Germinal center (tissue), 1 donor: ENCODE data around the gene LRRC49.
"Not testable (repeated sequence)": the region's sequence is repeated elsewhere in the genome, so short reads cannot be mapped to it uniquely, and the experiment has no call there.

Experiments used
- DNase-seq: peaks from one replicate; pipeline ENCODE4 v3.0.0; 2012; ENCODE audit warnings: mixed read lengths, low spot score

The LRRC49 gene

DNA sequence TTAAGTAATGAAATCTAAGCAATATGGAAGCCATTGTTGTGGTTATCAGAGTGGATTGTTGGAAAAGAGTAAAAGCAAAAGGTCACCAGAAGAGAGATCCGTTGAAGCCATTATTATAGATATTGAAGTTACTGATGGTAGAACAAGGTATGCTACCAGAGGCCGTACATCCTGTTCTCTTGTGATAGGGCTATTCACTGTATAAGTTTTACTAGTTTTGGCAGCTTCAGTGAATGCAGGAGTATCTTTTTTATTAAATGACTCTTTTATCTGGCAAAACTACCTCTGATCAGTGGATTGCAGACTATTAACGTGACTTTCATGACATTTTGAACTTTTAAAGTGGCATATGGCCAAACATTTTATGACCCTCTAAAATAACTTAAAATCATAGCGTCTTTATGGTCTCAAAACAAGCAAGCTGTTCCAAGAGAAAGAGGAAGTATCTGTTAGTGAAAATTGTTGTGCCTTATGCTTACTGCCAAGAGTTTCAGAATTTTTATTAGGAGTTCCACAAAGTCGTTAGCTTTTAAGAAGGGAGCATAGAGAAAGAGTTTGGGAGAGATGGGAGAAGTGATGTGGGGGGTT lies 102.9 kb downstream of the LRRC49 start:
- no peak for DNase-seq

DNA sequence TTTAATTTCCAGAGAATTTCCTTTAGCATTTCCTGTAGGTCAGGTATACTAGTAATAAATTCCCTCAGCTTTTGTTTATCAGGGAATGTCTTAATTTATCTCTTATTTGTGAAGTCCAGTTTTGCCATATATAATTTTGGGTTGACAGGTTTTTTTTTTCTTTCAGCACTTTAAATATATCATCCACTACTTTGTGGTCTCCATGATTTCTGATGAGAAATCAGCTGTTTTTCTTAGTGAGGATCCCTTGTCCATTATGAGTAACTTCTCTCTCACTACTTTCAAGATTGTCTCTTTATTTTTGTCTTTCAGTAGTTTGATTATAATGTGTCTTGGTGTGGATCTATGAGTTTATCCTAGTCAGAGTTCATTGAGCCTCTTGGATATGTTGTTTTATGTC lies 105.7 kb downstream of the LRRC49 start:
- DNase-seq, result no peak

DNA sequence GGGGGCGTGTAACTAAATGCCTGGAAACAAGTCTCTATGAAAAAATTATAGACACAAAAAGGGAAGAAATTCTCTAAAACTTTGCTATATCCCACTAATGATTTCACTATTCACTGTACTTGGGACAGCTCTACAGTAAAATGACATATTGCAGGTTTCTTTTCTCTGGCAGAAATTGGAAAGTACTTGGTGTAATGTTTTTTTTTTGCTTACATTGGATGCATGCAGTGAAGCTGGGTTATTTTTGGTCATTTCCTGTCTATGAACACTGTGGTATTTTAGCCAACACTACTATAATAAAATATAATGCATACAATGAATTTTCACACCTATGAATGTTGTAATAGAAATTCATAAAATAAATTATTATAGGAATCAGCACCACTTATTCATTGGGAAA lies 109.7 kb downstream of the LRRC49 start:
- DNase-seq, result no peak

DNA sequence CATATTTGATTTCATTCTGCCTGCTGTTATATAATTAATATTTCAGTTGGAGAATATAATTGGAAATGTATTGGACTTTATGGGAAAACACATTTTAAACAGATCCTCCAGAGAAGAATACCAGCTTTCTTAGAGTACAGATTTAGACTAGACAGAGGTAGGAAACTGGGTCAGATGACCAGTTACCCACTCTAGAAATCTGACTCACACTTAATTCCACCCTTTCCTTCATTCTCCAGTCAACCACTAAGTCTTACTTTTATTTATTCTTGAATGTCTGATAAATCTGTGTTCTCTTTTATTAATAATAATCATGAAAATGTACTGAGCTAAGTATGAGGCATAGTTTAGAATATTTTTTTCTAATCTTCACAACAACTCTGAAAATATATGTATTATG lies 110.7 kb downstream of the LRRC49 start:
- no peak for DNase-seq

DNA sequence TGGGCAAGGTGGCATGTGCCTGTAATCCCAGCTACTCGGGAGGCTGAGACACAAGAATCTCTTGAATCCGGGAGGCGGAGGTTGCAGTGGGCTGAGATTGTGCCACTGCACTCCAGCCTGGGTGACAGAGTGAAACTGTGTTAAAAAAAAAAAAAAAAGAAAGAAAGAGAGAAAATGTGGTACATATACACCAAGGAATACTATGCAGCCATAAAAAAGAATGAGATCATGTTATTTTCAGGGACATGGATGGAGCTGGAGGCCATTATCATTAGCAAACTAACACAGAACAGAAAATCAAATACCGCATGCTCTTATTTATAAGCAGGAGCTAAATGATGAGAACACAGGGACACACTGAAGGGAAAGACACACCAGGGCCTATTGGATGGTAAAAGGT lies 111.9 kb downstream of the LRRC49 start:
- not testable (repeated sequence) for DNase-seq

DNA sequence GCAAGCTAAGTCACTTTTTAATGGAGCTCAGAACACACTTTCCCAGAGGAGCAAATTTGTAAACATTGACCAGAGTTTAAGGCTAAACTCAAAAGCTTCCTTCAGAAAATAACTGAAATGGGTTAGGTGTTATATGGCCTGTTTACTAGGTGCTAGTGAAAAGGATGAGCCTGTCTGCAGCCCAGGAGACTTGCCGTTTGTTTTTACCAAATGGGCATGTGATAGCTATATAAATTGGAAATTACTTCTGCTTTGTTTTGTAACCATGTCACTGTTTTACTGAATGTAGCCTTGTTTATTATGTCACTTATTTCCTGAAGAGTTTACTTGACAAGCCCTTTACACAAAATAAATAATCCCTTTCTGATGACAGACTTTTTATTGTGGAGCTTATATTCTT lies 113.3 kb downstream of the LRRC49 start:
- no peak for DNase-seq

DNA sequence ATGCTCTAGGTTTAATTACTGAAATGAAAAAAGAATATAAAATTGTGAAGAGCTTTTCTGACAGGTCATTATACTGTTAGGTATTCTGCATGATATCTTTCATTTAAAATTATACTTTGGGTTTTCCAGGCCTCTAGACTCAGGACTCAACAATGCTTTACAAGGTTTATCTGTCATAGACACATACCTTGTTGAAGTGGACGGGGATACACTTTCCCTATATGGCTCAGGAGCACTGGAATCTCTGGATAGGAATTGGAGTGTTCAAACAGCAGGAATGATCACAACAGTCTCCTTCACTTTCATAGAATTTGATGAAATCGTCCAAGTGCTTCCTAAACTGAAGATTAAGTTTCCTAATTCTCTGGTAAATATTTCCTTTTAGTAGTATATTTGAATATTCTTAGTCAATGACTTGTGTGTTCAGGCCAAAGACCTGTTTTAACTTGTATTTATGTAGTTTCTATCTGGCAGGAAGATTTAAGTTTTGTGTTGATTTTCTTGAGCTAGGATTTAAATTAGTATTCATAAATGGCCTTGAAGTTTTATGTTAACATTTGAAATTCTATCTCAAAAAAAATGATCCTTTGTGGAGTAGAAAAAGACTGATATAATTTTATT lies 115.7 kb downstream of the LRRC49 start:
- no peak for DNase-seq

DNA sequence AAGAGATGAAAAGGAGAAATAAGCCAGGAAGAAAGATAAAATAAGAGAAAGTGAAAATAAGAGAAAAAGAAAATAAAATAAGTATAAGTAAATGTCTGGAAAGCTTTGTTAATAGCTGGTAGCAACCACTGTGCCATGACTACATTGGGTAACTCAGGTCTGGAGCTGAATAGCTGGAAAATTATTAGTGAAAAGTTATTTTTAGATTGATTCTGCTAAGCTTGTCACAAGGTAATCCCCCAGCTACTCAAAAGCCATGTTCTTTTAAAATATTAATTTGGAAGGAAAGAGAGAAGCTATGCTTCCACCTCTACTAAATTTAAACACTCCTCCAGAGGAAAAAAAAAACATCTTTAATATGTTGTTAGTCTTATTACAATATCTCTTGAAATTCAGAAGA lies 117.8 kb downstream of the LRRC49 start:
- DNase-seq, result no peak

DNA sequence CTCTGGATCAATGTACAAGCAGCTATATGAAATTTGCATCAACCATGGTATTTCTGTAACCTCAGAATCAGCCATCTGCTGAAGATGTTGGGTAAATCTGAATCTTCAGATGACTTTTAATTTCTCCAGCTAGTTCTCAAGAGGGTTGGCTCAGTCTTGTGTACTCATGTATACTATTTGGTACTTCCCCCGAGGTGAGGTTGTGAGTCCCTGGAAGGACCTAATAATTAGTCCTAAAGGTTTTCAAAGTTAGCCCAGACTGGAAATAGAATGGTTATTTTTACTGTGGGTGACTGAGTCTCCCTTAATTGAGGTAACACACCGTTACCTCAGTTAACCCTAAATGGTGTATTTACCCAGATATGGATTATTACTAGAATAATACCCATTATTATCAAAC lies 118.4 kb downstream of the LRRC49 start:
- no peak for DNase-seq

DNA sequence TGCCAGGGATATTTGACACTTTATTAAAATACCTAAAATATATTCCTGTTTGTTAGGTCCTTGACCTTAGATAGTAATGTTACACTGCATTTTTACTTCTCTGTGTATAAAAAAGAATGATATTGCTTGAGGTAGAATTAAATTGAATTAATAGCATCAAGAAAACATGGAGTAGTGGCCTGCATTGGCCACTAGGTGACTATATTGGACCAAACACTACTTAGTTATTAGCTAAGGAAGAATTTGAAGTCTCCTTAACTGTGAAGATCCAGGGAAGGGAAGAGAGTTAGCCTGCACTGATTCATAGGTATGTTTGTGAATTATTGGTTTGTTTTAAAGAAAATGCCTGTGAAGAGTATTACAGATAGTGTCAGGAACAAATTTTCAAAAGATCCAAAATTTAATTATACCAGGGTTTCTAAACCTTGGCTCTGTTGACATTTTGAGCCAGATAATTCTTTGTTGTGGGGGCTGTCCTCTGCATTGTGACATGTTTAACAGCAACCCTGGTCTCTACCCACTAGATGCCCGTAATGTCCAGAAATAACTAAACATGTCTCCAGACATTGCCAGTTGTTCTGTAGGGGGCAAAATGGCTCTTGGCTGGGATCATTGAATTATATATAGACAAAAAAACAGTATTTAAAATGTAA lies 119.0 kb downstream of the LRRC49 start:
- DNase-seq, result no peak

DNA sequence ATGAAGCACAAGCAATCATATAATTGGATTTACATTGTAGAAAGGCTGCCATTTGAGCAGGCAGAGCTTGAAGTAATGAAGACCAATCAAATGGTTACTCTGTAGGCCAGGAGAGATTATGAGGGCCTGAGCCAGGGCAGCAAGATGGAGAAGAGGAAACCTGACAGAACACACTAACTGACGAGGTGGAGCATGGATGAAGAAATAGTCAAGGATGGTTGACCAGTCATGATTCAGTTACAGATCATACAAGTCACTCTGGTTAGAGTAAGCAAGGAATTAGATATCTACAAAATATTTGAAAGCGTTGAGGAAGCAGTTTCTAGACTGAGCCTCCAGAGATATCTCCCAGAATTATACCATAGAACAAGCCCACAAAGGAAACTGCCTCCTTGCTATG lies 120.8 kb downstream of the LRRC49 start:
- no peak for DNase-seq

DNA sequence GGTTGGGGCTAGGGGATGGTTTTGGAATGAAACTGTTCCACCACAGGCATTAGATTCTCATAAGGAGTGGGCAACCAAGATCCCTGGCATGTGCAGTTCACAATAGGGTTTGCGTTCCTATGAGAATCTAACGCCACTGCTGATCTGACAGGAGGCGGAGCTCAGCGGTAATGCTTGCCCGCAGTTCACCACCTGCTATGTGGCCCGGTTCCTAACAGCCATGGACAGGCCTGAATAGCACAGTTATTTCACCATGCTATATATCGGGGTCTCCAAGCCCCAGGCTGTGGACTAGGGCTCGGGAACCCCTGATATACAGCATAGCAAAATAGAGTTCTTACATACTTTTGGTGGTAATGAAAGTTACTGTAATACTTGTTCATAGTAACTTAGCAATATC lies 122.7 kb downstream of the LRRC49 start:
- no peak for DNase-seq

DNA sequence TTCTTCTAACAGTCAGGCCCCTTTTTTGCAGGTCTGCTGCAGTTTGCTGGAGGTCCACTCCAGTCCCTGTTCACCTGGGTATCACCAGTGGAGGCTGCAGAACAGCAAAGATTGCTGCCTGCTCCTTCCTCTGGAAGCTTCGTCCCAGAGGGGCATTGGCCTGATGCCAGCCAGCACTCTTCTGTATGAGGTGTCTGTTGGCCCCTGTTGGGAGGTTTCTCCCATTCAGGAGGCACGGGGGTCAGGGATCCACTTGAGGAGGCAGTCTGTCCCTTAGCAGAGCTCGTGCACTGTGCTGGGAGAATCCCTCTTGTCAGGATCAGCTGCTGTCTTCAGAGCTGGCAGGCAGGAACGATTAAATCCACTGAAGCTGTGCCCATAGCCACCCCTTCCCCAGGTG lies 138.6 kb downstream of the LRRC49 start:
- not testable (repeated sequence) for DNase-seq

DNA sequence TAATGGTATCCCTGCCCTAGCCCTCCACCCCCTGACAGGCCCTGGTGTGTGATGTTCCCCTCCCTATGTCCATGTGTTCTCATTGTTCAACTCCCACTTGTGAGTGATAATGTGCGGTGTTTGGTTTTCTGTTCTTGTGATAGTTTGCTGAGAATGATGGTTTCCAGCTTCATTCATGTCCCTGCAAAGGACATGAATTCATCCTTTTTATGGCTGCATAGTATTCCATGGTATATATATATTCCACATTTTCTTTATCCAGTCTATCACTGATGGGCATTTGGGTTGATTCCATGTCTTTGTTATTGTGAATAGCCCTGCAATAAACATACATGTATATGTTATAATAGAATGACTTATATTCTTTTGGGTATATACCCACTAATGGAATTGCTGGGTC lies 142.9 kb downstream of the LRRC49 start:
- not testable (repeated sequence) for DNase-seq

DNA sequence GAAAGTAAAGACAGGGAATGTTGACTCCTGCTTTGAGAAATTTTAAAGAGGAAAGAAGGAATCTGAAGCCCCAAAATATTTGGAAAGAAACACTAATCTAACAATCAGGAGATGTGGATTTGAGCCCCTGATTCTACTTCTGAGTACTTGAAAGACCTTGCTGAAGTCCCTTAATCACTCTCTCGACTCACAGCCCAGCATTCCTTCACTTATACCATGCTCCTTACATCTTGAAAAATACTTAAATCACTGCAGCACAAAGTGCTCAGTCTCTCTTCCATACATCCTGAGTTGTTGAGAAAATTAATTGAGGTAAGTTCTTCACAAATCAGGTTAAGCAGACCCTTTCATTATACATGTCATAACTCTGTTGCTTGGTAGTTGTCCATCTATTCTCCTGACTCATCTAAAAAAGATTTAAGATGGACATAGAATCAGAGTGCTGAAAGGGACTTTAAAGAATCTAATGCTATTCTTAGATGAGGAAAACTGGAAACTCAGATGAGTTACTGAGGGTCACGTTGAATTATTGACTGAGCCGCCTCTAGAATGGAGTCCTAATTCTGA lies 149.8 kb downstream of the LRRC49 start:
- DNase-seq, result no peak

DNA sequence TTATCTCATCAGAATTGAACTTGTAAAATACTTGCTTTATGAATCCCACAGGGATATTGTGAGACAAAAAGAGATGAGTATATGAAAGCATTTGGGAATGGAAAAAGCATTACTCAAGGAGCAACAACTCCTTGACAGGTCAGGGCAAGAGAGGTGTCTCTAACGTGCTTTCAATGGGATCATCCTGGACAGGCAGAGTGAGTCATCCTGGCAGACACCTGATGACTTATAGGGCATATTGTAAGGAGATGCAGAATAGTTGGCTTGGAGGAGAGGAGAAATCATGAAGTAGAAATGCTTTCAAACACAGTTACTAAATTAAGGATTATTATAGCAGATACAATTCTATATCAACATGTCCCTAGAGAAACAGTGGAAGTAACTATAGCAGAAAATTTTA lies 150.7 kb downstream of the LRRC49 start:
- DNase-seq, result no peak

DNA sequence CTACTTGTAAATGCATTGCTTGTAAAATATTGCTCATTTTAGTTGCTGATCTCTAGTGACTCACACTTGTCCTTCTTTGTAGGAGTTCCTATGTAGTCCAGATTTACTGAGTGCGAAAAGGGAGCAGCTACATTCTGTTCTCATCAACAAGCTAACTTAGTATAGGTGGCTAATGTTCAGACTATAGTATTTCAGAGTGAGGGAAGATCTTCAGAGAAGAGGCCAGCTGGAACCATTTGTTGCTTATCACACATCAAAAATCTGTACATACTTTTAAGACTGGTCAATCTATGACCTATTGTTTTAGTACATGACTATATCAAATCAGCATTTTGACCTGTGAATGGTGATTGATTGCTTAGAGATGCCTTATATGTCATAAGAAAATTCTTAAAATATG lies 151.4 kb downstream of the LRRC49 start:
- no peak for DNase-seq

DNA sequence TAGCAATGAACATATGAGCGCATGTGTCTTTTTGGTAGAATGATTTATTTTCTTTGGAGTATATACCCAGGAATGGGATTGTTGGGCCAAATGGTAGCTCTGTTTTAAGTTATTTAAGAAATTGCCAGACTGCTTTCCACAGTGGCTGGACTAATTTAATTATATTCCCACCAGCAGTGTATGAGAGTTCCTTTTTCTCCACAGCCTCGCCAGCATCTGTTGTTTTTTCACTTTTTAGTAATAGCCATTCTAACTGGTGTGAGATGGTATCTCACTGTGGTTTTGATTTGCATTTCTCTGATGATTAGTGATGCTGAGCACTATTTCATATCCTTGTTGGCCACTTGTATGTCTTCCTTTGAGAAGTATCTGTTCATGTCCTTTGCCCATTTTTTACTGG lies 153.5 kb downstream of the LRRC49 start:
- not testable (repeated sequence) for DNase-seq

DNA sequence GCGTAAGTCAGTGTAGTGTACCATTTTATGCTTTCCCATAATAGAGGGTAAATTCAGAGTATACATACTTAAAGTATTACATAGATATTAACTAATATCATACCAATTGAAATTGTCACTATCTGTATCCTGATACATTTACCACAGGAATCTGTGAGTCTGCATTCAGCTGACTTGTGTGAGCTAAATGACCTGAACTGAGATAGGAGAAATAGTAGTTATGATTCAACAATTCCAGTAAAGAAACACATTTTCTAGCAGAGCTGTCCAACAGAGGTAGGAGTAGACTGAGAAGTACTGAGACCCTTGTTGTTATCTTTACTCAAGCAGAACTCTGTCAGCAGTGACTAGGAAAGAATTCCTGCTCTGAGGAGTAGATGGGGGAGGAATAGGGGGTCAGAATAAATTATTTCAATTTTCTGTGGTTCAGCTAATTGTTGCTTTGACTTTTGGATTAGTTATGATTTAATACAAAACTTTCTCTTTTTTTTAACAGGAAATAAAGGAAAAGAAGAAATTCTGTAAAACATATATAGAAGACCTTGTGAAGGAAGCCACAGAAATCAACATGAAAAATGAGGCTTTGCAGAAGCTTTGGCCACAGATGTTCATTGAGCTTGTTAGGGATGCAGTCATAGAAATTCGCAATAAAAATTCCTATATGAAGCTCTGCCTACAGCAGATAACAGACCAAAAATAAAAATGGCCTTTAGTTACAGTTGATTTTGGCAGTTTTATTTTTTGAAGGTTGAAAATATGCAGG lies 156.5 kb downstream of the LRRC49 start:
- no peak for DNase-seq

DNA sequence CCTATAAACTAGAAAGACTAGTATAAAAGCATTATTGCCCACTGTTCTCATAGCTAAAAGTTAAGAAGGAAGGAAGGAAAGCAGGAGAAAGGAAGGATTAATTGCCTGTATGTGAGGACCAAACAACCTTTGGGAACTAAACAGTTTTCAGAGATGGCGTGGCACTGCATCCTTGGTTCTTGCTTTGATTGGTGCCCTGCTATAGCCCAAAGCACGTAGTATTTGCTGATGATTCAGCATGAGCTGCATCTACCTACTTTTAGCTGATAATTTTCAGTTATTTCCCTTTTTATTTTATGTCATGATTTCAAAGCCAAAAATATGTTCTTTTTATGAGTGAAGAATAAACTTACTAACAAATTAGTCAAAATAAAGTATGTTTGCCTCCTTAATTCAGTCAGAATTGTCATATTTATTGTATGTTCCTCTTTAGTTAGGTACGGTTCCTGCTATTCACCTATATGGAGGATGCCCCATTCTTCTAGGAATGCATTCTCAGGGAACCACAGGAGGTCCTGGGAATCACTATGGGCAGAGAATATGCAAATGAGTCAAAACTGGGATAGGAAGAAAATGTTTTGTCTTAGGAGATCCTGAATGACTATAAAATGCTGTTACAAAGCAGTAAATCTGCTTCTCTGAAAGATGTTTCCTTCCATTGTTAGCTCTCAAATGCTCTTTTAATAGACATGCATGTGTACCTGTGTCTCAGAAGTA lies 157.2 kb downstream of the LRRC49 start:
- no peak for DNase-seq

DNA sequence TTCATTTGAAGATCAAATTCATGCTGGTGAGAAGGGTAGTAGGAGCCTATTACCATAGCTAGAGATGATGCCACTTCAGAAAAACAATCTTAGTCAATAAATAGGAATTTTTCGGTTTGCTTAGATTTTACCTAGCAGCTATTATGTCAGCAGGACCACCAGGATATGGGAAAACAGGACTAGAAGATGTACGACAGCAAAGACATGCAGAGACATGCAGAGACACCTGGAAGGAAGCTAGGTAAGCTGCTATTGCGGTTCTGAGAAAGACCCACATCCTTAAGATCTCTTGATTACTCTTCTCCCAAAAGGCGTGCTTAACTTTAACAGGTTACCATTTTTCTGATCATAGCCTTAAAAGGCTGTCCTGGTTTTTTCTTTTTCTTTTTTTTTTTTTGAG lies 157.8 kb downstream of the LRRC49 start:
- DNase-seq, result no peak

DNA sequence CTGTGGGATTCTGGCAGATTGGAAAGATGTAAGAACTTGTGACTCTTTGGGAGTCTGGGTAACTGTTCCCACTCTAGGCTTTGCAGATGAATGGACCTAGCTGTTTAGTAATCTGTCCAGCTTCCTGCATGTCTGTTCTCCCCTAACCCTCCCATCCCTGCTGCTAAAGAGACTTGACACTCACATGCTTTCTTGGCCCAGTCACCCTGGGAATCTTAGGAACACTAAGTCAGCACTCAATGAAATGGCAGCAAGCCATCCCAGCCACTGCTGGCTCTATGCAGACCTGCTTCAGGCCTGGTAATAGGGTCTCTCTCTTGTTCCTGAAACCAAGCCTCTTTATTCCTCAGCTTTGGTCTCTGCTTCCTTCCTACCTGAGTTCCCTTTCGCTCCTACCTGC lies 158.9 kb downstream of the LRRC49 start:
- no peak for DNase-seq
